Umbilical cord (tissue), 1 donor: ENCODE results near the gene ATP6AP1. TPM values are rescaled to one million over a fixed set of nuclear protein-coding genes. Genes with fewer than 3 reads are reported as not detected.

Source experiments
- total RNA-seq: library from RNA; depleted of rRNA; stranded (reverse); fragments of >200 nt; gene quantifications from one replicate; pipeline ENCODE4 v1.2.3, GENCODE V29; 2014; ENCODE audit warnings: low replicate concordance; ENCODE audit not compliant: insufficient read depth

ATP6AP1 gene
- total RNA-seq, 1 donor from 2014 or later, result 31.5 TPM

Other genes with a start within 250 kb of the ATP6AP1 start
- not detected for gene OPN1MW, start 246.1 kb upstream of the ATP6AP1 start, total RNA-seq
- not detected for gene OPN1MW2, start 208.9 kb upstream of the ATP6AP1 start, total RNA-seq
- gene OPN1MW3, start 171.1 kb upstream of the ATP6AP1 start, total RNA-seq, result not detected
- not detected for gene TEX28, start 133.6 kb upstream of the ATP6AP1 start, total RNA-seq
- gene TKTL1, start 132.9 kb upstream of the ATP6AP1 start, total RNA-seq, result 22.4 TPM
- gene FLNA, start 54.0 kb upstream of the ATP6AP1 start, total RNA-seq, result 4,615 TPM
- gene EMD, start 49.4 kb upstream of the ATP6AP1 start, total RNA-seq, result 22.9 TPM
- 2,985 TPM for gene RPL10, start 30.3 kb upstream of the ATP6AP1 start, total RNA-seq
- gene DNASE1L1, start 19.4 kb upstream of the ATP6AP1 start, total RNA-seq, result 27.7 TPM
- 33.7 TPM for gene TAFAZZIN, start 17.1 kb upstream of the ATP6AP1 start, total RNA-seq
- 55.4 TPM for gene GDI1, start 8.5 kb downstream of the ATP6AP1 start, total RNA-seq
- gene FAM50A, start 15.5 kb downstream of the ATP6AP1 start, total RNA-seq, result 19.3 TPM
- 10.1 TPM for gene PLXNA3, start 29.6 kb downstream of the ATP6AP1 start, total RNA-seq
- gene LAGE3, start 50.6 kb downstream of the ATP6AP1 start, total RNA-seq, result 14.9 TPM
- gene UBL4A, start 57.9 kb downstream of the ATP6AP1 start, total RNA-seq, result 15.2 TPM
- 10.4 TPM for gene SLC10A3, start 62.0 kb downstream of the ATP6AP1 start, total RNA-seq
- 33.2 TPM for gene FAM3A, start 87.6 kb downstream of the ATP6AP1 start, total RNA-seq
- gene G6PD, start 118.2 kb downstream of the ATP6AP1 start, total RNA-seq, result 12.3 TPM
- gene IKBKG, start 118.9 kb downstream of the ATP6AP1 start, total RNA-seq, result 4.8 TPM
- not detected for gene CTAG1A, start 156.5 kb downstream of the ATP6AP1 start, total RNA-seq
- gene CTAG1B, start 190.6 kb downstream of the ATP6AP1 start, total RNA-seq, result not detected
- not detected for gene CTAG2, start 224.9 kb downstream of the ATP6AP1 start, total RNA-seq